Renal cortex interstitium (tissue), 11 donors: Measurements from ENCODE around the gene TNFAIP8L3. TPM values are rescaled to one million over a fixed set of nuclear protein-coding genes. Genes with fewer than 3 reads are reported as not detected.
"Not testable (repeated sequence)": the region's sequence is repeated elsewhere in the genome, so short reads cannot be mapped to it uniquely, and the experiment has no call there.

Experiments used
- DNase-seq, 11 donors: peaks; one replicate each; pipeline ENCODE4 v3.0.0-alpha.2; 2013; ENCODE audit warnings: low read depth in 9 of 11, low spot score in 4 of 11; ENCODE audit errors: extremely low read depth in 1 of 11
- polyA plus RNA-seq, 3 donors: library from polyadenylated mRNA; unstranded; fragments of 120-200 nt; gene quantifications; one replicate each; pipeline ENCODE4 v1.2.1, GENCODE V29; 2013; ENCODE audit not compliant: insufficient read length in 3 of 3

Gene TNFAIP8L3
- polyA plus RNA-seq, 3 donors: 1.8 to 2.5 (median 2.0) TPM

DNA sequence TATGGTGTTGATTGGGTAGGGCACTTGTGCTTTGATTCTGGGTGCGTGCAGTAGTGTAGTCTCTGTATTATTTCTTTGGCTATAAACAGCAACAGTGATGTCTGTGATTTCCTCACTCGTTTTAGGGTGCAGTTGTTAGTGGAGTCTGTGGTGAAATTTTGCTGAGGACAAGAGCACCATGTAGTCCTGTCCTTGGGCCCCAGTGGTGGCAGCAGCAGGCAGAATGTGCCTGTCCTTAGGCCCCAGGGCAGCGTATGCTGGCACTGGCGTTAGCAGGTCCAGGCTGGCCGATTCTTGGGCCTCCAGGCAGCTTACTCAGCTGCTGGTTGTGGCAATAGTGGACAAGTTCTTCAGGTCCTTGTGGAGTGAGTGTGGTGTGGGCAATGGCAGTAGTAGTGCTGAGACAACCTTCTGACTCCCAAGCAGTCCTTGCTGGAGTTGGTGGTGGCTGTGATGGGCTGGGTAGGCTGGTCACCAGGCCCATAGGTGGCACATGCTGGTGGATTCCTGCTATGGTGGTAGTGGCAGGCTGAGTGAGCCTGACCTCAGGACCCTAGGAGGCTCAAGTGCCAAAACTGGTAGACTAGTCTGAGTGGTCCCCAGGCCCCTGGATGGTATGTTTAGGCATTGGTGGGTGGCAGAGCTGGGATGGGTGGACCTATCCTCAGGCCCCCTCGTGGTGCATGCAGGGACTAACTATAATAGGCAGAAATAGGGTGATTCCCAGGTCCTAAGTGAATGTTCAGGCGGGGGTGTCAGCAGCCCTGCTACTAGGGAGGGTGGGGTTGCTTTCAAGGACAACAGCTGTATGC lies 56.3 kb downstream of the TNFAIP8L3 start:
- no peak for DNase-seq

DNA sequence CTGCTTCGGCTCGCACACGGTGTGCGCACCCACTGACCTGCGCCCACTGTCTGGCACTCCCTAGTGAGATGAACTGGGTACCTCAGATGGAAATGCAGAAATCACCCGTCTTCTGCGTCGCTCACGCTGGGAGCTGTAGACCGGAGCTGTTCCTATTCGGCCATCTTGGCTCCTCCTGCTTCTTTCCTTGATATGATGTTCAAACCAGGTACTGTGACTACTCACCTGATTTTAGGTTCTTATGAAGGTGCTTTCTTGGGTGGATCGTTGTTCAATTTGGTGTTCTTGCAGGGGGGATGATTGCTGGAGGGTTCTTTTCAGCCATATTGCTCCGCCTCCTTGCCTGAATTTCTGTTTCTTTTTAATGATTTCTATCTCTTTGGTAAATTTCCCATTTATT lies 57.2 kb downstream of the TNFAIP8L3 start:
- DNase-seq: not testable (repeated sequence)

GRCh38 chr15:51030649-51031316 lies 63.9 kb downstream of the TNFAIP8L3 start:
- DNase-seq: no peak

GRCh38 chr15:51025454-51025846 lies 69.3 kb downstream of the TNFAIP8L3 start:
- no peak for DNase-seq

DNA sequence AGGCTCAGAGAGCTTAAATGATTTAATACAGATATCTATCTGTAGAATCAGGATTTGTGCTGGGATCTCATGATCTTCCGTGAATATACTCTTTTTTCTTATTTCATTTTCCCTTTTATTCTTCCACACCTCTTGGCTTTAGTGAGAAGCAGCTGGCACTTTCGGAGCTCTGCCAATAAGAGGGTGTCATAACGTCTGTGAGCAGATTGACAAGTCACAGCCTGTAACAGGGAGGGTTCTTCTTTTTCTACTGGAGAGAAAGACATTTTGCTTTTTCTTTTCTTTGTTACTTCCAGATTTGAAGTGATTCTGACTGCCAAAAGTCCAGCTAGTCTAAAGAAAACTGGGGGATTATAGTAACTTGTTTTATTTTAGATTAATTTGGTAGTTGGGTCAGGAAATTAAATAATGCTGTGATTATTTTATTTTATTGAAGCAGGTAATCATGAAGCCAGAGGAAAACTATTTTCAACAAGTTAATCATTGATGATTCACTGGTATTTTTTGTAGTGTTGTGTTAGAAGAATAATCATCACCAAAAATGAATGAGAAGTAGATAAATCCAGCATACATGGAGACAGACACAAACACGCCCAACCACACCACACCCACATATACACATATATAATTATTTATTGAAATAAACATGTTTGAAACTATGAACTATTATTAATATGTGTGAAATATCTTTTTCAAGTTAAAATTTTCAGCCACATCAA lies 69.8 kb downstream of the TNFAIP8L3 start:
- no peak for DNase-seq

DNA sequence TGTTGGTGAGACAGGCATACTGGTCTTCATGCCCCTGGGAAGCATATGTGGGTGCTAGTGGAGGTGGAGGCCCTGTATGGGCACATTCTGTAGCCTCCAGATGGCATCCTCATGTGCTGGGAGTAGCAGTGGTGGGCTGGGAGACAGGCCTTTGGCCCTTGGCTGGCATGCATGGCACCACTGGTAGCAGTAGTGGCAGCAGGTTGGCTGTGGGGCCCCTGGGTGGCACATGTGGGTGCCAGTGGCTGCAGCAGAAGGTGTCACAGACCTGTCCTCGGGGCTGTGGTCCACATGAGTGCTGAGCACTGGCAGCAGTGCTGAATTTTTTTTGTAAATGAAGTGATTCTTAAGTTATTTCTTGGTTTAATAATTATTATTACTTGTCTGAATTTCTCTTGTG lies 71.2 kb downstream of the TNFAIP8L3 start:
- DNase-seq: no peak

DNA sequence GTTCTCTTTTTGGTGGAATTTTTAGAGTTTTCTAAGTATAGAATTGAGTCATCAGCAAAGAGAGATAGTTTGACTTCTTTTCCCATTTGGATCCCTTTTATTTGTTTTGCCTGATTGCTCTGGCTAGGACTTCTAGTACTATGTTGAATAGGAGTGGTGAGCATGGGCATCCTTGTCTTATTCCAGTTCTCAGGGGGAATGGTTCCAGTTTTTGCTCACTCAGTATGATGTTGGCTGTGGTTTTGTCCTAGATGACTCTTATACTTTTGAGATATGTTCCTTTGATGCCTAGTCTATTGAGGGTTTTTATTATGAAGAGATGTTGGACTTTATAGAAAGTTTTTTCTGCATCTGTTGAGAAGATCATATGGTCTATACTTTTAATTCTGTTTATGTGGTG lies 72.5 kb downstream of the TNFAIP8L3 start:
- no peak for DNase-seq

DNA sequence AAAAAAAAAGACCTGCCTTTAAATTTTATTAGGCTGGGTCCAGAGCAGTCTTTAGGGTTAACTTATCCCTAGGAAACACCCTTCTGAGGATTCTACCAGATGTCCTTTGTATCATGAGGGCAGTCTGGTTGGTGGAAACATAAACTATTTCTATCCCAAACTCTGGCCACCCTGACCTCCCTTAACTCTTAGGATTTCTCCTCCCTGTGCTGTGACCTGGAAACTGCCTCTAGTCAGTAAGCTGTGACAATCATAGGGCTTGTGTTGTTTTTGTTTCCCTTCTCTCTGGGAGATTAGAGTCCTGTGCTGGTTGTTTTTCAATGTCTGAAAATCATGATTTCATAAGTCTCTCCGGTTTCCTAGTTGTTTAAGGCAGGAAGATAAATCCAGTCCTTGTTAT lies 78.1 kb downstream of the TNFAIP8L3 start:
- no peak for DNase-seq

- no peak for DNase-seq
These were observed 83.5 kb downstream of the TNFAIP8L3 start for GRCh38 chr15:51011212-51011611.

GRCh38 chr15:51007131-51007666 lies 87.5 kb downstream of the TNFAIP8L3 start:
- DNase-seq: no peak

Other genes starting within 250 kb of the TNFAIP8L3 start
- 10 to 100 TPM in 1 of 3 donors, 1 to 10 TPM in 2; 8.6 to 10.4 (median 8.6) TPM for gene AP4E1, start 186.2 kb downstream of the TNFAIP8L3 start, polyA plus RNA-seq
- under 1 TPM in 1 of 3 donors, not detected in 2; 0.37 TPM for gene CYP19A1, start 243.7 kb upstream of the TNFAIP8L3 start, polyA plus RNA-seq
- under 1 TPM; 0.07 to 0.29 (median 0.25) TPM for gene GLDN, start 246.7 kb upstream of the TNFAIP8L3 start, polyA plus RNA-seq